ENCODE results near the gene ZNF680.

Gene ZNF680

DNA sequence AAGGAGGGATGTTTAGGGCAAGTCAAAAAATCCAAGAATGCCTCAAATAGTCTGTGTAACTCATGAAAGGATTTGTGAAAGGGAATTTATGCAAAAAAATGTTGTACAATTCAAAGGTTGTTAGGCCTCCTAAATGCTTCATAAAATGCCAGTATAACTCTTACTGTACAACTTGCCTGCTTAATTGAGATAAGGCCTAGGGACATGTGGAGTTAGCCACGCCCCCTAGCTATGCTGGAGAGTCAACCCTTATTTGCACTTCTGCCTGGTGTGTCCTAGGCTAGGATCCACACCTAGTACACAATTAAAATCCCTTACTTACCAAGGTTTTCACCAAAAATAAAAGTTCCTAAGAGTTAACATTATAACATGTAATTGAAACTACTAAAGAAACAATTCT is 77.2 kb downstream of the ZNF680 start:
- Histone ChIP-seq H2AFZ (ENCODE audit: low read depth, low read length) (no peak overlapping the region), H4K20me1 (ENCODE audit: insufficient read depth, low read length) (no peaks in the 10 kb centered on the region), H3K4me2 (ENCODE audit: insufficient read depth, low read length) (no peak overlapping the region), H3K36me3 (ENCODE audit: insufficient read depth, low read length) (no peaks in the 10 kb centered on the region), H3K9me3 (ENCODE audit: insufficient read depth, low read length, severe bottlenecking) (peaks cover 13% of the 10 kb centered on the region), H3K9ac (ENCODE audit: low read depth, low read length) (no peak overlapping the region), H3K79me2 (ENCODE audit: insufficient read depth, low read length) (no peaks in the 10 kb centered on the region), H3K4me1 (ENCODE audit: insufficient read depth, low read length) (no peaks in the 10 kb centered on the region), H3K27me3 (ENCODE audit: insufficient read depth, low read length, poor library complexity) (no peaks in the 10 kb centered on the region), H3K27ac (ENCODE audit: low read length) (no peak overlapping the region), H3K4me3 (ENCODE audit: low read depth in 1 of 2, low read length in 2 of 2) (no peak overlapping the region)
- TF ChIP-seq EZH2 (IDR thresholded peaks at IDR 0.05; ENCODE audit: borderline replicate concordance, low read depth, low read length, severe bottlenecking) (no peak), CTCF (IDR thresholded peaks at IDR 0.05; ENCODE audit: borderline replicate concordance, extremely low read depth, low read length, poor library complexity, severe bottlenecking) (no peak)
- no peak for DNase-seq
- no peak for ATAC-seq (ENCODE audit: insufficient read depth, low read depth)

Data from DND-41 (cell line).